ENCODE measurements around the gene KIF26B. TPM values are rescaled to one million over a fixed set of nuclear protein-coding genes. Genes with fewer than 3 reads are reported as not detected.

KIF26B gene
- polyA plus RNA-seq, 1 donor from 2014 or later = 6.3 TPM

- TF ChIP-seq POLR2AphosphoS5 (IDR thresholded peaks at IDR 0.05) (no peak), EP300 (conservative IDR thresholded peaks at IDR 0.05; ENCODE audit: poor library complexity, severe bottlenecking) (no peak), EZH2 (IDR thresholded peaks at IDR 0.05; ENCODE audit: borderline replicate concordance, insufficient read depth, low read length, poor library complexity, severe bottlenecking) (no peak), TAF1 (IDR thresholded peaks at IDR 0.05; ENCODE audit: low read depth) (no peak), SMC3 (conservative IDR thresholded peaks at IDR 0.05; ENCODE audit: poor library complexity) (no peak), MXI1 (conservative IDR thresholded peaks at IDR 0.05; ENCODE audit: poor library complexity, severe bottlenecking) (no peak), CTCF (IDR thresholded peaks at IDR 0.05; ENCODE audit: poor library complexity, severe bottlenecking) (no peak), REST (IDR thresholded peaks at IDR 0.05; ENCODE audit: borderline replicate concordance) (no peak), RAD21 (conservative IDR thresholded peaks at IDR 0.05) (no peak)
- Histone ChIP-seq H3F3A (ENCODE audit: insufficient read depth, low read length, poor library complexity, severe bottlenecking) (no peaks in the 10 kb centered on the region), H3K27me3 (ENCODE audit: insufficient read depth, low read depth, low read length) (no peaks in the 10 kb centered on the region), H3K4me2 (ENCODE audit: low read length) (no peak overlapping the region), H3K9me2 (ENCODE audit: insufficient read depth, low read length) (no peaks in the 10 kb centered on the region), H2AFZ (ENCODE audit: low read depth, low read length) (no peak overlapping the region), H3K27ac (ENCODE audit: low read length) (no peak overlapping the region), H3K36me3 (ENCODE audit: insufficient read depth, low read length) (no peaks in the 10 kb centered on the region), H4K20me1 (ENCODE audit: insufficient read depth) (no peaks in the 10 kb centered on the region), H3K79me2 (replicated peaks; ENCODE audit: insufficient read depth, low read length) (no peaks in the 10 kb centered on the region), H3K4me3 (ENCODE audit: low read length) (no peak overlapping the region), H3K9me3 (ENCODE audit: low read length) (no peaks in the 10 kb centered on the region), H3K9ac (ENCODE audit: low read length) (no peak overlapping the region)
These were observed 236.2 kb downstream of the KIF26B start for GRCh38 chr1:245390975-245391374.

GRCh38 chr1:245393694-245394093 is 238.9 kb downstream of the KIF26B start:
- Histone ChIP-seq H3K9me3 (ENCODE audit: low read length) (no peaks in the 10 kb centered on the region), H3K27ac (ENCODE audit: low read length) (no peak overlapping the region), H3K9me2 (ENCODE audit: insufficient read depth, low read length) (no peaks in the 10 kb centered on the region), H3K4me3 (ENCODE audit: low read length) (no peak overlapping the region), H3K36me3 (ENCODE audit: insufficient read depth, low read length) (no peaks in the 10 kb centered on the region), H3K4me2 (ENCODE audit: low read length) (no peak overlapping the region), H2AFZ (ENCODE audit: low read depth, low read length) (no peak overlapping the region), H3K79me2 (replicated peaks; ENCODE audit: insufficient read depth, low read length) (no peaks in the 10 kb centered on the region), H4K20me1 (ENCODE audit: insufficient read depth) (no peaks in the 10 kb centered on the region), H3K27me3 (ENCODE audit: insufficient read depth, low read depth, low read length) (no peaks in the 10 kb centered on the region), H3F3A (ENCODE audit: insufficient read depth, low read length, poor library complexity, severe bottlenecking) (no peaks in the 10 kb centered on the region), H3K9ac (ENCODE audit: low read length) (no peak overlapping the region)
- TF ChIP-seq RAD21 (conservative IDR thresholded peaks at IDR 0.05) (no peak), EP300 (conservative IDR thresholded peaks at IDR 0.05; ENCODE audit: poor library complexity, severe bottlenecking) (no peak)

GRCh38 chr1:245395680-245396079 is 240.9 kb downstream of the KIF26B start:
- Histone ChIP-seq H3K27ac (ENCODE audit: low read length) (no peak overlapping the region), H3K9me3 (ENCODE audit: low read length) (no peaks in the 10 kb centered on the region)

More at GRCh38 chr1:245395680-245396079, 240.9 kb downstream of the KIF26B start:
- Histone ChIP-seq H3F3A (ENCODE audit: insufficient read depth, low read length, poor library complexity, severe bottlenecking) (no peaks in the 10 kb centered on the region), H3K27me3 (ENCODE audit: insufficient read depth, low read depth, low read length) (no peaks in the 10 kb centered on the region), H3K36me3 (ENCODE audit: insufficient read depth, low read length) (no peaks in the 10 kb centered on the region), H3K9ac (ENCODE audit: low read length) (no peak overlapping the region), H3K4me2 (ENCODE audit: low read length) (no peak overlapping the region), H3K79me2 (replicated peaks; ENCODE audit: insufficient read depth, low read length) (no peaks in the 10 kb centered on the region), H3K9me2 (ENCODE audit: insufficient read depth, low read length) (no peaks in the 10 kb centered on the region), H3K4me3 (ENCODE audit: low read length) (no peak overlapping the region), H2AFZ (ENCODE audit: low read depth, low read length) (no peak overlapping the region), H4K20me1 (ENCODE audit: insufficient read depth) (no peaks in the 10 kb centered on the region)
- TF ChIP-seq POLR2AphosphoS5 (IDR thresholded peaks at IDR 0.05) (no peak), CTCF (IDR thresholded peaks at IDR 0.05; ENCODE audit: poor library complexity, severe bottlenecking) (no peak), REST (IDR thresholded peaks at IDR 0.05; ENCODE audit: borderline replicate concordance) (no peak), RAD21 (conservative IDR thresholded peaks at IDR 0.05) (no peak), TAF1 (IDR thresholded peaks at IDR 0.05; ENCODE audit: low read depth) (no peak)

Measured in neural cell (in vitro differentiated cells).